Thoracic aorta (tissue), 2 donors: ENCODE results near the gene SPAG7. TPM values are rescaled to one million over a fixed set of nuclear protein-coding genes. Genes with fewer than 3 reads are reported as not detected.

Experiments used
- ATAC-seq: fragments of 150-250 bp; one replicate; pipeline ENCODE4 v1.8.0; 2017; ENCODE audit warnings: low read depth; ENCODE audit not compliant: insufficient number of reproducible peaks, low FRiP score
- DNase-seq: peaks from one replicate; pipeline ENCODE4 v3.0.0-alpha.2; 2020; ENCODE audit warnings: low spot score
- H3K27ac ChIP-seq, 2 donors: fragments of 200-600 bp; sonication (generic); 1 replicate in 1 of 2; 2 replicates in 1 of 2; pipeline ENCODE4 v1.5.1; 2016; ENCODE audit warnings: mild to moderate bottlenecking in 2 of 2, moderate library complexity in 2 of 2
- H3K27me3 ChIP-seq: fragments of 200-600 bp; sonication (generic); replicated peaks from 2 replicates; pipeline ENCODE4 v1.6.0; 2016; ENCODE audit warnings: mild to moderate bottlenecking; ENCODE audit not compliant: insufficient read depth
- H3K36me3 ChIP-seq: fragments of 200-600 bp; sonication (generic); one replicate; pipeline ENCODE4 v1.5.1; 2016
- H3K4me1 ChIP-seq, 2 donors: fragments of 200-600 bp; sonication (generic); 1 replicate in 1 of 2; 2 replicates in 1 of 2; pipeline versions ENCODE4 v1.5.1 to v1.6.0; 2016; ENCODE audit warnings: low read depth in 2 of 2, mild to moderate bottlenecking in 1 of 2; ENCODE audit not compliant: control insufficient read depth in 1 of 2
- H3K4me3 ChIP-seq: fragments of 200-600 bp; sonication (generic); 2 replicates; pipeline ENCODE4 v1.5.1; 2016; ENCODE audit warnings: mild to moderate bottlenecking
- H3K9me3 ChIP-seq: fragments of 200-600 bp; sonication (generic); 2 replicates; pipeline ENCODE4 v1.5.1; 2016
- CTCF ChIP-seq: fragments of 200-600 bp; sonication (generic); IDR thresholded peaks from one replicate; pipeline ENCODE4 v1.5.1; 2019; ENCODE audit warnings: antibody characterized with exemption
- total RNA-seq, 2 donors: library from RNA; depleted of rRNA; stranded (reverse); fragments of >200 nt; gene quantifications; one replicate each; pipeline versions ENCODE4 v1.1.0 to v1.2.3, GENCODE V29; 2016

SPAG7 gene
- total RNA-seq, 2 donors from 2014 or later, result 32.3 to 43.1 TPM

GRCh38 chr17:4970273-4970672 is 2.7 kb upstream of the SPAG7 start:
- Histone ChIP-seq H3K4me3 (no peak overlapping the region), H3K27ac (peak overlapping the region in 1 of 2 donors; percentile 94), H3K9me3 (no peaks in the 10 kb centered on the region), H3K4me1 (peaks cover 13 to 46% of the 10 kb centered on the region in 2 donors), H3K27me3 (no peaks in the 10 kb centered on the region), H3K36me3 (peaks cover 18% of the 10 kb centered on the region)
- ATAC-seq (no peak), DNase-seq (no peak)
- TF ChIP-seq CTCF, result no peak

- Histone ChIP-seq H3K4me3 (no peak overlapping the region), H3K27me3 (no peaks in the 10 kb centered on the region), H3K27ac (peak overlapping the region in 1 of 2 donors; percentile 94), H3K9me3 (no peaks in the 10 kb centered on the region), H3K36me3 (peaks cover 18% of the 10 kb centered on the region), H3K4me1 (peaks cover 13 to 46% of the 10 kb centered on the region in 2 donors)
- ATAC-seq, result no peak
- TF ChIP-seq CTCF, result no peak
- no peak for DNase-seq
Measured at GRCh38 chr17:4969551-4970173, 2.0 kb upstream of the SPAG7 start.

GRCh38 chr17:4969047-4969550 is 1.5 kb upstream of the SPAG7 start:
- H3K27me3 ChIP-seq, result no peaks in the 10 kb centered on the region
- no peak for ATAC-seq
- DNase-seq, result no peak
- peak overlapping the region; percentile 89 for H3K4me3 ChIP-seq
- H3K4me1 ChIP-seq, result peaks cover 13 to 41% of the 10 kb centered on the region in 2 donors
- no peaks in the 10 kb centered on the region for H3K9me3 ChIP-seq
- TF ChIP-seq CTCF, result no peak
- H3K36me3 ChIP-seq, result peaks cover 18% of the 10 kb centered on the region
- H3K27ac ChIP-seq, result peak overlapping the region; percentile 94 to 95

GRCh38 chr17:4968486-4969046 is 949 bp upstream of the SPAG7 start:
- Histone ChIP-seq H3K36me3 (peaks cover 18% of the 10 kb centered on the region), H3K27ac (peak overlapping the region; percentile 94 to 95), H3K9me3 (no peaks in the 10 kb centered on the region), H3K27me3 (no peaks in the 10 kb centered on the region), H3K4me3 (peak overlapping the region; percentile 89), H3K4me1 (peaks cover 13 to 36% of the 10 kb centered on the region in 2 donors)
- ATAC-seq (no peak), DNase-seq (no peak)
- no peak for TF ChIP-seq CTCF

GRCh38 chr17:4966844-4967538 is 626 bp downstream of the SPAG7 start:
- DNase-seq (peak; percentile 96), ATAC-seq (peak; percentile 93)
- H3K4me1 ChIP-seq, result peaks cover 13 to 33% of the 10 kb centered on the region in 2 donors
- peak overlapping the region; percentile 94 to 95 for H3K27ac ChIP-seq
- H3K4me3 ChIP-seq, result peak overlapping the region; percentile 89
- no peaks in the 10 kb centered on the region for H3K27me3 ChIP-seq
- H3K9me3 ChIP-seq, result no peaks in the 10 kb centered on the region
- peaks cover 12% of the 10 kb centered on the region for H3K36me3 ChIP-seq
- no peak for TF ChIP-seq CTCF
